ENCODE results near the gene SPARC.

Gene SPARC

GRCh38 chr5:151614565-151614964 lies 72.2 kb downstream of the SPARC start:
- Histone ChIP-seq H2AFZ (ENCODE audit: low read depth) (no peak overlapping the region), H3K4me3 (IDR thresholded peaks at IDR 0.05; ENCODE audit: insufficient read depth, low read depth, low read length) (no peak overlapping the region), H3K27ac (no peak overlapping the region), H3K79me2 (ENCODE audit: insufficient read depth, low read depth) (no peaks in the 10 kb centered on the region), H3K27me3 (ENCODE audit: insufficient read depth, low read depth) (no peaks in the 10 kb centered on the region), H4K20me1 (ENCODE audit: insufficient read depth) (no peaks in the 10 kb centered on the region), H3K36me3 (ENCODE audit: insufficient read depth) (no peaks in the 10 kb centered on the region), H3K4me1 (ENCODE audit: low read depth, poor library complexity, severe bottlenecking) (no peaks in the 10 kb centered on the region), H3K4me2 (no peak overlapping the region), H3K9ac (no peak overlapping the region)
- TF ChIP-seq, protein P1, sequence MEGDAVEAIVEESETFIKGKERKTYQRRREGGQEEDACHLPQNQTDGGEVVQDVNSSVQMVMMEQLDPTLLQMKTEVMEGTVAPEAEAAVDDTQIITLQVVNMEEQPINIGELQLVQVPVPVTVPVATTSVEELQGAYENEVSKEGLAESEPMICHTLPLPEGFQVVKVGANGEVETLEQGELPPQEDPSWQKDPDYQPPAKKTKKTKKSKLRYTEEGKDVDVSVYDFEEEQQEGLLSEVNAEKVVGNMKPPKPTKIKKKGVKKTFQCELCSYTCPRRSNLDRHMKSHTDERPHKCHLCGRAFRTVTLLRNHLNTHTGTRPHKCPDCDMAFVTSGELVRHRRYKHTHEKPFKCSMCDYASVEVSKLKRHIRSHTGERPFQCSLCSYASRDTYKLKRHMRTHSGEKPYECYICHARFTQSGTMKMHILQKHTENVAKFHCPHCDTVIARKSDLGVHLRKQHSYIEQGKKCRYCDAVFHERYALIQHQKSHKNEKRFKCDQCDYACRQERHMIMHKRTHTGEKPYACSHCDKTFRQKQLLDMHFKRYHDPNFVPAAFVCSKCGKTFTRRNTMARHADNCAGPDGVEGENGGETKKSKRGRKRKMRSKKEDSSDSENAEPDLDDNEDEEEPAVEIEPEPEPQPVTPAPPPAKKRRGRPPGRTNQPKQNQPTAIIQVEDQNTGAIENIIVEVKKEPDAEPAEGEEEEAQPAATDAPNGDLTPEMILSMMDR (conservative IDR thresholded peaks at IDR 0.05; ENCODE audit: low read depth, low read length), result no peak

DNA sequence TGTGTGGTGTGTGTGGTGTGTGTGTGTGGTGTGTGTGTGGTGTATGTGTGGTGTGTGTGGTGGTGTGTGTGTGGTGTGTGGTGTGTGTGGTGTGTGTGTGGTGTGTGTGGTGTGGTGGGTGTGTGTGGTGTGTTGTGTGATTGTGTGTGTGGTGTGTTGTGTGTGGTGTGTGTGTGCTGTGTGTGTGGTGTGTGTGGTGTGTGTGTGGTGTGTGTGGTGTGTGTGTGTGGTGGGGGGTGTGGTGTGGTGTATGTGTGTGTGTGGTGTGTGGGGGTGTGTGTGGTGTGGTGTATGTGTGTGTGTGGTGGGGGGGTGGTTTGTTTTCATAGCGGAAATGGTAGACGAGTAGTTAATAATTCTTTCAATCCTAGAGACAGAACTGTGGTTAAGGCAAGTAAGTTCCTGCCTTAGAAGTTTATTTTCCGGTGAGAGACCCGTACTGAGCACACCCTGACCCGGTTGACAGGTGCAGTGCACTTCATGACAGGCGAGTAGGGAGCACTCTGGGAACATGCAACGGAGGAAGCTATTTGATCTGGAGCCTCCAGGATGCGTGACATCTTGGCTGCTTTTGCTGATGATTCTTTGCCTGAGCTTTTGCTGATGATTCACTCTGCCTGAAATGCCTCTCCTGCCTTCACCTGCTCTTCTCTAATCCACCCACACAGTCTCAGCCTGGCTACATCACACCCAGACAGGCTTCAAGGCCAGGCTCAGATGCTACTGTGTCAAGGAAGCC lies 73.9 kb downstream of the SPARC start:
- H3K4me3 ChIP-seq (IDR thresholded peaks at IDR 0.05; ENCODE audit: insufficient read depth, low read depth, low read length), result no peak overlapping the region
- no peak overlapping the region for H2AFZ ChIP-seq (ENCODE audit: low read depth)
- H3K9ac ChIP-seq, result no peak overlapping the region
- no peak overlapping the region for H3K4me2 ChIP-seq
- H3K79me2 ChIP-seq (ENCODE audit: insufficient read depth, low read depth), result no peaks in the 10 kb centered on the region
- H3K36me3 ChIP-seq (ENCODE audit: insufficient read depth), result no peaks in the 10 kb centered on the region
- H3K4me1 ChIP-seq (ENCODE audit: low read depth, poor library complexity, severe bottlenecking), result no peaks in the 10 kb centered on the region
- no peaks in the 10 kb centered on the region for H4K20me1 ChIP-seq (ENCODE audit: insufficient read depth)
- H3K27ac ChIP-seq, result no peak overlapping the region
- no peaks in the 10 kb centered on the region for H3K27me3 ChIP-seq (ENCODE audit: insufficient read depth, low read depth)
- TF ChIP-seq, protein P1 (conservative IDR thresholded peaks at IDR 0.05; ENCODE audit: low read depth, low read length), result no peak

GRCh38 chr5:151611127-151611775 lies 75.5 kb downstream of the SPARC start:
- no peaks in the 10 kb centered on the region for H3K27me3 ChIP-seq (ENCODE audit: insufficient read depth, low read depth)
- H3K4me3 ChIP-seq (IDR thresholded peaks at IDR 0.05; ENCODE audit: insufficient read depth, low read depth, low read length), result no peak overlapping the region
- H3K4me2 ChIP-seq, result no peak overlapping the region
- no peaks in the 10 kb centered on the region for H4K20me1 ChIP-seq (ENCODE audit: insufficient read depth)
- H2AFZ ChIP-seq (ENCODE audit: low read depth), result no peak overlapping the region
- no peaks in the 10 kb centered on the region for H3K36me3 ChIP-seq (ENCODE audit: insufficient read depth)
- no peaks in the 10 kb centered on the region for H3K4me1 ChIP-seq (ENCODE audit: low read depth, poor library complexity, severe bottlenecking)
- H3K79me2 ChIP-seq (ENCODE audit: insufficient read depth, low read depth), result no peaks in the 10 kb centered on the region
- H3K27ac ChIP-seq, result no peak overlapping the region
- TF ChIP-seq, protein P1 (conservative IDR thresholded peaks at IDR 0.05; ENCODE audit: low read depth, low read length), result no peak
- H3K9ac ChIP-seq, result no peak overlapping the region

All from KMS-11 (cell line).